SHP77 treated with DMSO at 0.1 percent for 48 hours (cell line): ENCODE data around the gene ATP6V1C2.
"Not testable (repeated sequence)": the region's sequence is repeated elsewhere in the genome, so short reads cannot be mapped to it uniquely, and the experiment has no call there.

ENCODE experiments used
- DNase-seq: peaks from one replicate; lab custom pipeline; 2025; lab: John Stamatoyannopoulos, UW

The ATP6V1C2 gene

GRCh38 chr2:10813163-10814138, 92.0 kb downstream of the ATP6V1C2 start:
- not testable (repeated sequence) for DNase-seq

- DNase-seq, result no peak
Measured at GRCh38 chr2:10814142-10814541, 92.7 kb downstream of the ATP6V1C2 start.

- DNase-seq, result no peak
Measured at GRCh38 chr2:10814571-10815331, 93.3 kb downstream of the ATP6V1C2 start.

GRCh38 chr2:10817413-10817812, 96.0 kb downstream of the ATP6V1C2 start:
- no peak for DNase-seq

- DNase-seq, result not testable (repeated sequence)
Measured at GRCh38 chr2:10818305-10818704, 96.9 kb downstream of the ATP6V1C2 start.

GRCh38 chr2:10818984-10819383, 97.6 kb downstream of the ATP6V1C2 start:
- no peak for DNase-seq

- DNase-seq, result no peak
Measured at GRCh38 chr2:10819714-10820314, 98.4 kb downstream of the ATP6V1C2 start.

GRCh38 chr2:10820562-10820961, 99.1 kb downstream of the ATP6V1C2 start:
- DNase-seq, result no peak

- no peak for DNase-seq
Measured at GRCh38 chr2:10820978-10821695, 99.7 kb downstream of the ATP6V1C2 start.

GRCh38 chr2:10824191-10824590, 102.8 kb downstream of the ATP6V1C2 start:
- DNase-seq, result no peak

GRCh38 chr2:10826026-10826425, 104.6 kb downstream of the ATP6V1C2 start:
- no peak for DNase-seq

GRCh38 chr2:10826625-10827024, 105.2 kb downstream of the ATP6V1C2 start:
- no peak for DNase-seq

GRCh38 chr2:10828346-10828745, 106.9 kb downstream of the ATP6V1C2 start:
- DNase-seq, result no peak

- DNase-seq, result no peak
Measured at GRCh38 chr2:10829299-10829698, 107.9 kb downstream of the ATP6V1C2 start.

- DNase-seq, result no peak
Measured at GRCh38 chr2:10830203-10830602, 108.8 kb downstream of the ATP6V1C2 start.

GRCh38 chr2:10830641-10831399, 109.4 kb downstream of the ATP6V1C2 start:
- no peak for DNase-seq

- DNase-seq, result no peak
Measured at GRCh38 chr2:10831400-10831985, 110.1 kb downstream of the ATP6V1C2 start.

- peak; percentile 90 for DNase-seq
Measured at GRCh38 chr2:10832203-10832936, 110.9 kb downstream of the ATP6V1C2 start.

GRCh38 chr2:10833021-10833420, 111.6 kb downstream of the ATP6V1C2 start:
- no peak for DNase-seq

GRCh38 chr2:10834068-10834655, 112.7 kb downstream of the ATP6V1C2 start:
- DNase-seq, result no peak
